ENCODE measurements around the gene DPP7.
"Not testable (repeated sequence)": the region's sequence is repeated elsewhere in the genome, so short reads cannot be mapped to it uniquely, and the experiment has no call there.

DPP7 gene

GRCh38 chr9:137128862-137129455 lies 14.4 kb upstream of the DPP7 start:
- DNase-seq: peak; percentile 37

GRCh38 chr9:137128158-137128861 lies 13.8 kb upstream of the DPP7 start:
- DNase-seq: no peak

DNA sequence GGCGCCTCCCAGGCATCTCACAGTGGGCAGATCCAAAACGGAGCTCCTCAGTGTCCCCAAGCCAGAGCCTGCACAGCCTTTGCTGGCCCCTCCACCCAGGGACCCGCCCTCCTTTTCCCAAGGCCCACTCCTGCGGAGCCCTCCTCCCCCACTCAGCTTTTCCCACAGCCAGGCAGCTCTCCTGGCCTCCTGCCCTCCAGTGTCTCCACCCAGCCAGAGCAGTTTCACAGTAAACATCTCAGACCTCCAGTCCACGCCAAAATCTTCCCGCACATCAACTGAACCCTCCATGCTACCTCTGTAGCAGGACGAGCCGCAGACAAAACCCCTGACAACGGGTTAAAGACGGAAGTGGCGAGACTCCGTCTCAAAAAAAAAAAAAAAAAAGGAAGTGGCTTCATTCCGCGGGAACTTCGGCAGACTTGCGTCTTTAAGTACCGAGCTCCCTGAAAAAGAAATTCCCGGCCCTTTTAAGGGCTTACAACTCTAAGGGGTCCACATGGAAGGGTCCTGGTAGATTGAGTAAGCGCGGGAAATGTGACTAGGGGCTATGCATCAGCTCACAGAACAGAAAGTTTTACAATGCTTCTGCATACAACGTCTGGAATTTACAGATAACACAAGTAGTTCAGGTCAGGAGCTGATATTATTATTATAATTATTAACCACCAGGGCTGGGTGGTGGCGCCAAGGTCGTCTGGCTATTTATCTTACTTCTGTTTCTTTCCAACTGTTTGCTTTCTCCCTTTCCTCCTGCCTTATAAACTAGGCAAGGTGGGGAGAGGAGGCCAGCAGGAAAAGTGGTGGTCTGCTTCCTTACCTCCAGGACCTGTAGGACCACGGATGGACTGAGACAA lies 13.0 kb upstream of the DPP7 start:
- no peak for DNase-seq

GRCh38 chr9:137126786-137127185 lies 12.3 kb upstream of the DPP7 start:
- DNase-seq: no peak

- not testable (repeated sequence) for DNase-seq
Observed at GRCh38 chr9:137123952-137124462, 9.5 kb upstream of the DPP7 start.

DNA sequence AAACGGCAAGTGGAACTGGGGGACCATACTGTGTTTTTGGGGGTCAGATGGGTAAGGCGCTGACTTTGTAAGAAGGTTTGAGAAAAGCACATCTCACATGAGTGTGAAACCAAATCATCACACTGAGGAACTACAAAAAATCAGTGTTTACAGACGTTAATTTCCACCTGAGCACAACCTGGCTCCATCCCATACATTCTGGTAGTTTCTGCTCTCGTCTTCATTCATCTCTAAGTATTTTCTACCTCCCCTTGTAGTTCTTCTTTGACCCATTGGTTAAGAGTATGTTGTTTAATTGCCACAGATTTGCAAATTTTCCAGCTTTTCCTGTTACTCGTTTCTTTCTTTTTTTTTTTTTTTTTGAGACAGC lies 8.9 kb upstream of the DPP7 start:
- DNase-seq: no peak

DNA sequence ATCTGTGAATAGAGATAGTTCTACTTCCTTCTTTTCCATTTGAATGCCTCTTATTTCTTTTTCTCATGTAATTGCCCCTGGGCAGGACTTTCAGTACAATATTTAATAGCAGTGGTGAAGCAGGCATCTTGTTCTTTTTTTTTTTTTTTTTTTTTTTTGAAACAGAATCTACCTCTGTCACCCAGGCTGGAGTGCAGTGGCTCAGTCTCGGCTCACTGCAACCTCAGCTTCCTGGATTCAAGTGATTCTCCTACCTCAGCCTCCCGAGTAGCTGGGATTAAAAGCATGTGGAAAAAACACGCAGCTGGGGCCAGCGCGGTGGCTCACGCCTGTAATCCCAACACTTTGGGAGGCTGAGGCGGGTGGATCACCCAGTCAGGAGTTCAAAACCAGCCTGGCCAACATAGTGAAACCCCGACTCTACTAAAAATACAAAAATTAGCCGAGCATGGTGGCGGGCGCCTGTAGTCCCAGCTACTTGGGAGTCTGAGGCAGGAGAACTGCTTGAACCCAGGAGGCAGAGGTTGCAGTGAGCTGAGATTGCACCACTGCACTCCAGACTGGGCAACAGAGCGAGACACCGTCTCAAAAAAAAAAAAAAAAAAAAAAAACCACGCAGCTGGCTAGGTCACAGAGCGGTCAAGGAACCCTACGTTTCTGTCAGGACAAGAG lies 8.4 kb upstream of the DPP7 start:
- not testable (repeated sequence) for DNase-seq

- not testable (repeated sequence) for DNase-seq
Observed at GRCh38 chr9:137121927-137122795, 7.6 kb upstream of the DPP7 start.

DNA sequence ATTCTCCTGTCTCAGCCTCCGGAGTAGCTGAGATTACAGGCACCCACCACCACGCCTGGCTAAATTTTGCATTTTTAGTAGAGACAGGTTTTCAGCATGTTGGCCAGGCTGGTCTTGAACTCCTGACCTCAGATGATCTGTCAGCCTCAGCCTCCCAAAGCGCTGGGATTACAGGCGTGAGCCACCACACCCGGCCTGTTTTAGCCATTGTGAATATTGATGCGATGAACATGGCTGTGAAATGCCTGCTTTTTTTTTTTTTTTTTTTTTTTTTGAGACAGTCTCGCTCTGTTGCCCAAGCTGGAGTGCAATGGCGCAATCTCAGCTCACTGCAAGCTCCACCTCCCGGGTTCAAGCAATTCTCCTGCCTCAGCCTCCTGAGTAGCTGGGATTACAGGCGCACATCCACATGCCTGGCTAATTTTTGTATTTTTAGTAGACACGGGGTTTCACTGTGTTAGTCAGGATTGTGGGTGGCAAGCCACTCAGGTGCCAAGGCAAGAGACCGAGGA lies 3.6 kb upstream of the DPP7 start:
- DNase-seq: not testable (repeated sequence)

GRCh38 chr9:137117269-137117731 lies 2.8 kb upstream of the DPP7 start:
- no peak for DNase-seq

DNA sequence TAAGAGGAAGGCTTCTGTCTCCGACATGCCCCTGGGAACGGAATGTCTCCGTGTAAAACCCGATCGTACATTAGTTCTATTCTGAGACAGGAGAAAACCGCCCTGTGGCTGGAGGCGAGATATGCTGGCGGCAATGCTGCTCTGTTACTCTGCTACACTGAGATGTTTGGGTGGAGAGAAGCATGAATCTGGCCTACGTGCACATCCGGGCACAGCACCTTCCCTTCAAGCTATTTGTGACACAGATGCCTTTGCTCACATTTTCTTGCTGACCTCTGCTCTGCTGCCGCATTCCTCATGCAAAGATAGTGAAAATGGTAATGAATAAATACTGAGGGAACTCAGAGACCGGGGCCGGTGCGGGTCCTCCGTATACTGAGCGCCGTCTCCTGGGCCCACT lies 2.2 kb upstream of the DPP7 start:
- no peak for DNase-seq

- DNase-seq: no peak
Observed at GRCh38 chr9:137116027-137116507, 1.5 kb upstream of the DPP7 start.

DNA sequence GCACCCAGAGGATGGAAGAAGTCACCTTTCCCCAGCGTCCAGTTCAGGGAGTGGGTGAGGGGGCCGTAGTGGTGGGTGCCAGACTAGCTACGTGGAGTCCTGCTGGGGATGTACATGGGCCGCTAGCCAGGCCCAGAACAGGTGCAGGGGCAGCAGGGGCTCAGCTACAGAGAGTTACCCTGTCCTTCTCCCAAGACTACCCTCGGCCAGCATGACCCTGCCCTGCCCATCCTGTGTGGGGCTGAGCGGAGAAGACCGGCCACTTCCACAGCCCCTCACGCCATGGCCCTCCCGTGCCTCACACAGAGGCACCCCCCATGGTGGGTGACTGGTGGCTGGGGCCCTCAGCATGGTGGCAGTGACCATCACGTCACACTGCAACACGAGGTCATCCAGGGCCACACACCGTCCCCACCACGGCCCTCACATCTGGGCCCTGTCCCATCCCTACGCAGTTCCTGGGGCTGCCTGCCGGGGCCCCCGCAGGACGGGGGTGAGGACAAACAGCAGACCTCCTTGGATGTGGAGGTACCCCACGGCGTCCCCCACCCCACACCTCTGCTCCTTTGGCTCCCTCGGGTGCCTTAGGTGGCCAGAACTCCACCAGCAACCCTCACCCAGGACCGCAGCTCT lies 977 bp upstream of the DPP7 start:
- DNase-seq: no peak

GRCh38 chr9:137114220-137114612 lies 317 bp downstream of the DPP7 start:
- no peak for DNase-seq

DNA sequence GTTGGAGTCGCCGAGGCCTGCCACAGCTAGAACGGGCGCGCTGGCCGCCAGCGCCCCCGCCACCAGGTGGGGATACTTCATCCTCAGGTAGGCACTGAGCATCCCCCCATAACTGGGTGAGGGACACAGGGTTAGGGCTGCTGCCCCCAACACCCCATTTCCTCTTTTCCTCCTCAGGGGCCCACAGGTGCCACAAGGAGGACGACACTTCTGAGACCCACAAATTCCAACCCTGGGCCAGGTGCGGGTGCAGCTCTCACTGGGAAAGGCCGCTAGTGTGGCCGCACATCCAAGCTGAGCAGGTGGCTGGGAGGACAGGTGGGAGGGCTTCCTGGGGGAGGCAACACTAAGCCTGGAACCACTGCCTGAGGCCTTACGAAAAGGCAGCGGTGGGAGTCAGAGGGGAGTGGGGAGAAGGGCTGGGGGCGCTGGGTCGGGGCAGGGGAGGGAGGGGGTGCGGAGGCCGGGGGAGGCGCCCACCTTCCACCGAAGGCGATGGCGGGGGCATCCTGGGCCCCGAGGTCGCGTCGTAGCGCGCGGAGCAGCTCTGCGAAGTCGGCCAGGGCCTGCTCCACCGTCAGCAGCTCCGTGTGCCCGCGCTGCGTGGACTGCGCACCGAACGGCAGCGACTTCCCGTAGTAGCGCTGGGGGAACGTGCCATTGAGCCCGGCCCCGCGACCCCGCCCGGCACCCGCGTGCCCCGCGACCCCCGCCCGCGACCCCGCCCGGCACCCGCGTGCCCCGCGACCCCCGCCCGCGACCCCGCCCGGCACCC lies 961 bp downstream of the DPP7 start:
- DNase-seq: no peak

GRCh38 chr9:137112564-137113384 lies 1.8 kb downstream of the DPP7 start:
- no peak for DNase-seq

DNA sequence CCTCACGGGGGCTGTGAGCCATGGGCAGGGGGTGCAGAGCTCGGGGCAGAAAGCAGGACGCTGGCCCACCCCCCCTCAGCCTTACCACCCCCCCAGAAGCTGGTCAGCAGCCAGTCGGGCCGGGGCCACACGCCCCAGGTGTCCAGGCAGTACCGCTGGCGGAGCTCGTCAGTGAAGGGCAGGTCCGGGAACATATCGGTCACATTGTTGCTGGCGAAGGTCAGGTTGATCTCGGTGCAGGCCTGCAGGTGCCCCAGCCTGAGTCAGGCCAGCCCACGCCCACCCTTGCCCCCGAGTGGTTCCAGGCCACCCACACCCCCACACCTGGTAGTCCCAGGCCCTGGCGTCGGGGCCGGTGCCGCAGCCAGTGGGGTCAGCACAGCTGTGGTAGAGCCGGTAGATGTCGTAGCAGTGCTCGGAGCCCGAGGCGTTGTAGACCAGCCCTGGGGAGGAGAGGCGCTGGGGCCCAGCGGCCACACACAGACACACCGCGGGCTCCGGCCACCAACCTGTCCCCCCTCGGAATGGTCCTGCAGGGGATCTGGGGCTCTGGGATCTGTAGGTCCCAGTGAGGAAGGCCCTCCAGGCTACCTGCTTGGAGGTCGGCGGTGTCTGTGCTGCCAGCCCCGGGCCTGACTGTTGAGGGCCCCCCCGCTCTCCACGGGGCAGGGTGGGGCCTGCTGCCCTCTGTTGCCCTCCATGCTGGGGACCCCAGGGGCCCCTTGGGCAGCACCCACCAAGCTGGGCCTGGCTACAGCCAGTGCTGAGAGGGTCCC lies 2.6 kb downstream of the DPP7 start:
- DNase-seq: no peak
